HEK293 (cell line): Measurements from ENCODE around the gene VANGL2.

Source experiments
- GFI1B ChIP-seq: fragments of 450-650 bp; formaldehyde crosslinking; IDR thresholded peaks from 2 replicates; pipeline ENCODE4 v1.5.1; 2016; ENCODE audit warnings: missing biosample characterization, missing genetic modification characterization
- ZBTB8A ChIP-seq: fragments of 450-650 bp; formaldehyde crosslinking; IDR thresholded peaks from 2 replicates; pipeline ENCODE4 v1.5.1; 2016; ENCODE audit warnings: missing biosample characterization, missing genetic modification characterization
- ZNF175 ChIP-seq: fragments of 450-650 bp; formaldehyde crosslinking; IDR thresholded peaks from 2 replicates; pipeline ENCODE4 v1.5.1; 2016; ENCODE audit warnings: missing biosample characterization, missing genetic modification characterization
- ZNF658 ChIP-seq: fragments of 450-650 bp; formaldehyde crosslinking; IDR thresholded peaks from 2 replicates; pipeline ENCODE4; 2016; ENCODE audit warnings: missing biosample characterization, missing genetic modification characterization
- ZNF707 ChIP-seq: fragments of 450-650 bp; formaldehyde crosslinking; IDR thresholded peaks from 2 replicates; pipeline ENCODE4 v1.5.1; 2016; ENCODE audit warnings: missing biosample characterization, missing genetic modification characterization
- TF ChIP-seq, protein P1 (sequence below): fragments of 450-650 bp; formaldehyde crosslinking; IDR thresholded peaks from 2 replicates; pipeline ENCODE4 v1.5.1; 2016; ENCODE audit warnings: missing biosample characterization, missing genetic modification characterization
- TF ChIP-seq, protein P2 (sequence below): fragments of 450-650 bp; formaldehyde crosslinking; IDR thresholded peaks from 2 replicates; pipeline ENCODE4 v1.5.1; 2016; ENCODE audit warnings: missing biosample characterization, missing genetic modification characterization

DNA sequence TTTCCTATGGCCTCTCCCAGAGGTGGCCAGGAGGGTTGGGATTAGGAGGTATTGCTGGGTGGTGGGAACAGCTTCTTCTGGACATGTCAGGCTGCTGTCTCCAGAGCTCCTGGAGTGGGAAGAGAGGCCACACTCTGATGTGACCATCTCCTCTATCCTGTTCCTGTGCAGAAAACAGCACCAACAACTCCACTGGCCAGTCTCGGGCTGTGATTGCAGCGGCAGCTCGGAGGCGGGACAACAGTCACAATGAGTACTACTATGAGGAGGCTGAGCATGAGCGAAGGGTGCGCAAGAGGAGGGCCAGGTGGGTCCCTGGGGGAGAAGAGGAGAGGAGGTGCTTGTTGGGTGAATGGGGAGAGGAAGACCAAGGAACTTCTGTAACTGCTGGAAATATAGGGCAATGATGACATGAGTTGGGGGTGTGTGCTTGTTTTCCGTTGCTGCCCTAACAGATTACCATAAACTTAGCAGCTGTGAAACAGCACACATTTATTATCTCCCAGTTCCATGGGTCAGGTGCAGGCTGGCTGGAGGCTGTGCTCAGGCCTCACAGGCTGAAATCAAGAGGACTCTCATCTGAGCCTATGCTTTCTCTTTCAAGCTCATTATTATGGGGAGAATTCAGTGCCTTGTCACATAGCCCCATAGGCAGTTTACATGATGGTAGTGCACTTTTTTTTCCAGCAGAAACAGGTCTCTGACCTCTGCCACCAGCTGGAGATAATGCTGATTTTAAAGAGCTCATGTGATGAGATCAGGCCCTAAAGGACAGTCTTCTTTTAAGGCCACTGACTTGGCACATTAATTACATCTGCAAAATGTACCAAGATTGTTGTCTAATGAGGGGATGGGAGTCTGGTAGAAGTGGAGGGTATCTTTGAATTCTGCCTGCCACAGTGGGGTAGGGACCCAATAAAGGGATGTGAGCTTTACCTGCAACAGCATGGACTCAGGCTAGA is 20.8 kb downstream of the VANGL2 start:
- TF ChIP-seq, protein P1, sequence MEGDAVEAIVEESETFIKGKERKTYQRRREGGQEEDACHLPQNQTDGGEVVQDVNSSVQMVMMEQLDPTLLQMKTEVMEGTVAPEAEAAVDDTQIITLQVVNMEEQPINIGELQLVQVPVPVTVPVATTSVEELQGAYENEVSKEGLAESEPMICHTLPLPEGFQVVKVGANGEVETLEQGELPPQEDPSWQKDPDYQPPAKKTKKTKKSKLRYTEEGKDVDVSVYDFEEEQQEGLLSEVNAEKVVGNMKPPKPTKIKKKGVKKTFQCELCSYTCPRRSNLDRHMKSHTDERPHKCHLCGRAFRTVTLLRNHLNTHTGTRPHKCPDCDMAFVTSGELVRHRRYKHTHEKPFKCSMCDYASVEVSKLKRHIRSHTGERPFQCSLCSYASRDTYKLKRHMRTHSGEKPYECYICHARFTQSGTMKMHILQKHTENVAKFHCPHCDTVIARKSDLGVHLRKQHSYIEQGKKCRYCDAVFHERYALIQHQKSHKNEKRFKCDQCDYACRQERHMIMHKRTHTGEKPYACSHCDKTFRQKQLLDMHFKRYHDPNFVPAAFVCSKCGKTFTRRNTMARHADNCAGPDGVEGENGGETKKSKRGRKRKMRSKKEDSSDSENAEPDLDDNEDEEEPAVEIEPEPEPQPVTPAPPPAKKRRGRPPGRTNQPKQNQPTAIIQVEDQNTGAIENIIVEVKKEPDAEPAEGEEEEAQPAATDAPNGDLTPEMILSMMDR (tag by site-specific recombination): no peak
- TF ChIP-seq ZNF658 (tag by site-specific recombination) (no peak), GFI1B (tag by site-specific recombination) (no peak), ZBTB8A (tag by site-specific recombination) (no peak), ZNF707 (no peak), ZNF175 (tag by site-specific recombination) (no peak)
- TF ChIP-seq, protein P2, sequence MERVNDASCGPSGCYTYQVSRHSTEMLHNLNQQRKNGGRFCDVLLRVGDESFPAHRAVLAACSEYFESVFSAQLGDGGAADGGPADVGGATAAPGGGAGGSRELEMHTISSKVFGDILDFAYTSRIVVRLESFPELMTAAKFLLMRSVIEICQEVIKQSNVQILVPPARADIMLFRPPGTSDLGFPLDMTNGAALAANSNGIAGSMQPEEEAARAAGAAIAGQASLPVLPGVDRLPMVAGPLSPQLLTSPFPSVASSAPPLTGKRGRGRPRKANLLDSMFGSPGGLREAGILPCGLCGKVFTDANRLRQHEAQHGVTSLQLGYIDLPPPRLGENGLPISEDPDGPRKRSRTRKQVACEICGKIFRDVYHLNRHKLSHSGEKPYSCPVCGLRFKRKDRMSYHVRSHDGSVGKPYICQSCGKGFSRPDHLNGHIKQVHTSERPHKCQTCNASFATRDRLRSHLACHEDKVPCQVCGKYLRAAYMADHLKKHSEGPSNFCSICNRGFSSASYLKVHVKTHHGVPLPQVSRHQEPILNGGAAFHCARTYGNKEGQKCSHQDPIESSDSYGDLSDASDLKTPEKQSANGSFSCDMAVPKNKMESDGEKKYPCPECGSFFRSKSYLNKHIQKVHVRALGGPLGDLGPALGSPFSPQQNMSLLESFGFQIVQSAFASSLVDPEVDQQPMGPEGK (tag by site-specific recombination): no peak
